IPS-18c (cell line): ENCODE results near the gene CEP41.

Source experiments
- H3K4me3 ChIP-seq: 2 replicates; pipeline ENCODE4 v1.7.0; 2013; ENCODE audit warnings: low read depth, mild to moderate bottlenecking, low read length, moderate library complexity; ENCODE audit not compliant: insufficient read depth
- H3K9me3 ChIP-seq: one replicate; pipeline ENCODE4 v1.6.1; 2013; ENCODE audit warnings: mild to moderate bottlenecking, low read length, moderate library complexity; ENCODE audit not compliant: control insufficient read depth, insufficient read depth

CEP41 gene, protein sequence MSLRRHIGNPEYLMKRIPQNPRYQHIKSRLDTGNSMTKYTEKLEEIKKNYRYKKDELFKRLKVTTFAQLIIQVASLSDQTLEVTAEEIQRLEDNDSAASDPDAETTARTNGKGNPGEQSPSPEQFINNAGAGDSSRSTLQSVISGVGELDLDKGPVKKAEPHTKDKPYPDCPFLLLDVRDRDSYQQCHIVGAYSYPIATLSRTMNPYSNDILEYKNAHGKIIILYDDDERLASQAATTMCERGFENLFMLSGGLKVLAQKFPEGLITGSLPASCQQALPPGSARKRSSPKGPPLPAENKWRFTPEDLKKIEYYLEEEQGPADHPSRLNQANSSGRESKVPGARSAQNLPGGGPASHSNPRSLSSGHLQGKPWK

DNA sequence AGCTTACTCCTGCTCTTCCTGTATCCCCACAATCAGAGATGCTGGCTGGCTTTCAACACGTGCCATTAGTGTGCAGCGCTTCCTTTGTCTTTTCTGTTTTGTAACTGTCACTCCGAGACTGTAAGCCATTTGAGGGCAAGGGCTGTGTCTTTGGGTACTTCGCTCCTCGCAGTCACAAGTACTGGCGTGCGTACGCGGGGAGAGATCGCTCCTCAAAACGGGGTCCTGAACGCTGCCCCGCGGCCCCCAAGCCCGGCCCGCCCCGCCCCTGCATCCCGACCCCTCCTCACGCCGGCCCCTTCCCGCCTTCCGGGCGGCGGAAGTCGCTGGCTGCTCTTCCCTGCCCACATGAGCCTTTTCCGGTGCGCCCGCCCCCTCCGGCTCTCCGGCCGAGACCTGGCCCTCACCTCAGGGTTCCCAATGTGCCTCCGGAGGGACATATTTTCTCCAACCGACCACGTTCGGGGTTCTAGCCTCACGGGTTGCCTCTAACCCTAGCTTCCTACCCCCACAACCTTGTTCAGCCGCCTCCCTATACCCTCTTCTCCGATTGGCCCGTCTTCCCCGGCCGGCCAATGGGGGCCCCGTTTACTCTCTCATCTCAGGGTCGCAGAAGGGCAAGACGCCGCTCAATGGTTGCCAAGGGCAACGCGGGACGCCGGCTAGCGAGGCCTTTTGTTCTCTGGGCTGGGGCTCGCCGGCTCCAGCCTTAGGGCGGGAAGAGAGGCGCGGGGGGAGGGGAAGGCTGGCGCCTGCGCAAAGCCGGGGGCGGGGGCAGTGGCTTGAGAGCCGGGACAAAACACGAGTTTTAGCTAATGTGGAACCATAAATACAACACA, at the start of gene CEP41:
TSS of gene CEP41 (minus strand) at position 490 of the 839 bp plus-strand sequence. CDS start at position 440, 50 bp downstream.
- Histone ChIP-seq H3K4me3 (peak within 1 kb of the TSS; percentile 84), H3K9me3 (no peaks in the 10 kb centered on the region)

DNA sequence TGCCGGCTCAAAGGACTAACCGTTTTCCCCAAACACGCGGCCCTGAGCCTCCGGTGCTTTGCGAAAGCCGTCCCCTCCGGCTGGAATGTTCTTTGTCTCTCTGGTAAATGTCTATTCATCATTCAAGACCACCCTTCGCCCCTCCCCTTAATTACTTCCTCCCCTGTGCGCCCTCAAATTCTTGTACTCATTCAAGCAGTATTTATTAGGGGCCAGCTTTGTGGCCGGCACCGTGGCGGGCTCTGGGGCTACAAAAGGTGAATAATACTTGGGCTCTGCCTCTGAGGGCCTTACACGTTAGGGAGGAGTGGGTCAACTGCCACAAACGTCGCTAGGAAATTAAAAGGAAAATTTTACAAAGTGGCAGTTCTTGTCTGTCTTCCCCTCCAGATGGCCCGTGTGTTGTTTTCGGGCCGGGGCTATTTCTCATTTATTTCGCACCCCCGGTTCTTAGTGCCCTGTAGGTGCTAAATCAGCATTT, 49.5 kb upstream of the CEP41 start:
- H3K9me3 ChIP-seq: peaks cover 8% of the 10 kb centered on the region
- H3K4me3 ChIP-seq: peak overlapping the region; percentile 43; the same call in 1 of the 2 replicates

DNA sequence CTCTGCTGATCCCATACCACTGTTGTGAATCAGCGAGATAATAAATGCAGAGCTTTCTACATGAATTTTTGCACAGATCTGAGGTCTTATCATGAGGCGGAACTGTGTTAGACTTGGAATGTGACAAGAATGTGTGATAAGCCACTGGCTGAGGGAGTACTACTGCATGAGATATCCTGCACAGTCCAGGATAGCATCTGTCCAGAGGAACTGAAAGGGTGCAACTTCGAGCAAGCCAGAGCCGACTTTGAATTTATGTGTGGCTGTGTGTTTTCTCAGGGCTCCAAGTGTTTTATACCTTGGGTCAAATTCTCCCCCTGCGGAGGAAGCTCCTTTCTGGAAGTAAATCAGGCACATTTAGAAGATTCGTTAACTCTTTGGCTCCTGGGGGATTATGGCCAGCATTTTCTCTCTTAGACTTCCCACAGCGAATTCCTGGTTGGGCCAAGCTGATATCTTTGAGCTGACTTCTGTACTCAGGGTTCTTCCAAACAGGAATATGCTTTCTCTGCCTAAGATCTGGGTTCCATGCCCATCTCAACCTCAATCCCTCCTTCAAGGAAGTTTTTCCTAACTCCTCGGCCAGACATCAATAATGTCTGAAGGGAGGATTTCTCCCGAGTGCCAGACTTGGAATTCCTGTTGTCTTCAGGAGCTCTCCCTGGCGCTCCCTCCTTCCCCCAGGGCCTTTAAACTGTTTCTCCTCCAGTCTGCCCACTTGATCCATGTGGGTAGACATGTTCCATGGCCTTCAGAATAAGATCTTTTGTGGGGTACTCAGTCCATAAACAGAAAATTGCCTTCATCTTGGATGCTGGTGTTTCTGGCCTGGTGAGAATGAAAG, 48.5 kb upstream of the CEP41 start:
- H3K9me3 ChIP-seq: peaks cover 8% of the 10 kb centered on the region
- H3K4me3 ChIP-seq: no peak overlapping the region

DNA sequence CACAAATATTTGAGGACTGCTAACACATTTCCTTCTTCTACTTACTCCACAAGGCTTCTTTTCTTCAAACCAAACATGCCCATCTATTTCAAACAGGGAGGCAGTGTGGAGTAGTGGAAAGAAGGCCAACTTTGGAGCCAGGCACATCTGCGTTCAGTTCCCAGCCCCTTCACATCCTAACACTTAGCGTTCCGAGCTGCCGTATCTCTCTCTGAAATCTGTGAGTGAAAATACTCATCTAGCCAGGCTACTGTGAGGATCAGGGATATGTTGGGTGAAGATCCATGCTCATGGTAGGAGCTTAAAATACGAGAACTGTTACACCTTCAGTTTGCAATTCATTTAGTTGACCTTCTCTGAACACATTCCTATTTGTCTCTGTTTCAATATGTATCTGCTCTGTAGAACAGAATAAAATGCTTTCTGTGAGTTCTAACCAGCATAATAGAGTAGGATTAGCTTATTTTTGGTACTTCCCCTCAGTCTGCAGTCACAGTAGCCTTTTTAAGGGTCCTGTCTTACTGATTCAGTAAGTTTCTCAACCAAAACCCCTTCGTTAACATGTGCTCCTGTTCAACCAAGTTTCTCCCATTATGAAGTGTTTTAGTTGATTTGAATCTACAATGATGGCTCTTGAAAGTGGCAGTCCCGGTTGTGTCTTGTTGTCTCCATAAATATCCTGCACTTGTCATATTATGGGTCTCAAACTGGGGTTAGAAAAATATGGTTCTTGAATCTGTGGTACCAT, 47.8 kb upstream of the CEP41 start:
- Histone ChIP-seq H3K4me3 (no peak overlapping the region), H3K9me3 (peaks cover 8% of the 10 kb centered on the region)

DNA sequence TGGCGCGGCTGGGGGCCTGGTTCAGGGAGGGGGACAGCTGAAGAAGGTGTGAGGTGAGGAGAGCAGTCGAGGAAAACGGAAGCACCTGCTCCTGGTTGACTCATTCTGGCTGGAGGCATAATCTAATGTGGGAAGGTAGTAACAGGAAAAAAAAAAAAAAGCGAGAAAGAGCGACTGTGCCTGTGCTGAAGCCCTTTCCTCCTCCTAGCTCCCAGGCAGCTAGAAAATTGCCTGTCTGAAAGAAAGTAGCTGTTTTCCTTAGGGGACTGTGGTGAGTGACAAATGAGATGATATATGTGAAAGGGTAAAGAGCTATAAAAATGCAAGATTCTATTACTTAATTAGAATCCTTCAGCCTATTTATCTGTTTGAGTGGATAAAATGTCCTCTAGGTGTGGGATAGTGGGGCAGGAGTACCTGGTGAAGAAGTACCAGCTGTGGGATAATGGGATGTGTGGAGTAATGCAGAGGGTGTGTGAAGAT, 46.2 kb upstream of the CEP41 start:
- Histone ChIP-seq H3K4me3 (peak overlapping the region; percentile 62), H3K9me3 (peaks cover 2% of the 10 kb centered on the region)

DNA sequence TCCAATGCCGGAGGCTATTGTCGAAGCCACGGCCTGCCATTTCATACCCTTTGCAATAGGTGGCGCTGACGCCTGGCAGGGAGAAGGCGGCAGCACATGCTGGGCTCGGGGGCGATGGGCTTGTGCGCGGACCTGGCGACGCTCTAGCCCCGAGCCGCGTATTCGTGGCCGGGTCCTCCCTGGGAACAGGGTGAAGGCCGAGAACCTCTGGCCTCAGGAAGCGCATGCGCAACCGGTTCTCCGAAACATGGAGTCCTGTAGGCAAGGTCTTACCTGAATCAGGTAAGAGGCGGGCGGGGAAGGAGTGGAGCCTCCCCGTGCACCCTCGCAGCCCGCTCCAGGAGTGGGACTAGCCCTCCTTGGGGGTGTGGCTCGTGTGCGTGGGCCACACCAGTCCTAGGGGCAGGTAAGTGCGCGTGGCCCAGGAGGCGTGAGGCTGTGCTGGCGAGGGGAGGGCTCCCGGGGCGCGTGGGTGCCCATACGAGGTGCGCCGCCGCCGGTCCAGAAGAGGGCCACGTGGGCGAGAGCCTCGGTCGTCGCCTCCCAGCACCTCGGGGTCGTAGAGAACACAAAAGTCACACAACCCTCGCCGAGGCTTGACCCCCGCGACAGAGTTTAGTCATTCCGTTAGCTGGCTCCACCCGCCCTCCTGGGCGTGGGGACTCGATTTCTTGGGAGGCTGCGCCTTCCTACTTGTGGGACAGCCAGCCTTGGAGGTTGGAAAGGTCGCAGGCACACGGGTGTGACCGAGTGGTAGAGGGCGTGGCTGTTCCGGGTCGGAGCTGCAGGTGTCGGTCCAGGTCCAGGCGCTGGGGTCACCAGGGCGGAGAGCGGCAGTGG, 45.5 kb upstream of the CEP41 start:
- H3K9me3 ChIP-seq: peaks cover 2% of the 10 kb centered on the region
- peak overlapping the region; percentile 62 for H3K4me3 ChIP-seq

DNA sequence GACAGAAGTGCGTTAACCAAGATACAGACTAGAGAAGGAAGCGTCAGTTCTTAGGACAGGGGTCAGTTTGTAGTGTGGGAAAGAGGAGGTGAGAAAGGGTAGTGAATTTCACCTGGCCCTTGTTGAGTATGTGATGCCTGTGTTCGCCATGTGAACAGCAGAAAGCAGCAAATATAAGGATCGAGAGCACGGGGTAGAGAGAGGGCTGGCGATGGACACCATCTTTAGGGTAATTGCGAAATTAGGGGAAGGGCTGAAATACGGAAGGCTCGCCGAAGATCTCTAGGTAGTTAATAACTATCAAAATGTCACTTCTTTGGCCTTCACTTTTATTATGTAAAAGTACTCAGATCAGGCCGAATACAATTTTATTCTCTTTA, 44.9 kb upstream of the CEP41 start:
- peaks cover 2% of the 10 kb centered on the region for H3K9me3 ChIP-seq
- no peak overlapping the region for H3K4me3 ChIP-seq

DNA sequence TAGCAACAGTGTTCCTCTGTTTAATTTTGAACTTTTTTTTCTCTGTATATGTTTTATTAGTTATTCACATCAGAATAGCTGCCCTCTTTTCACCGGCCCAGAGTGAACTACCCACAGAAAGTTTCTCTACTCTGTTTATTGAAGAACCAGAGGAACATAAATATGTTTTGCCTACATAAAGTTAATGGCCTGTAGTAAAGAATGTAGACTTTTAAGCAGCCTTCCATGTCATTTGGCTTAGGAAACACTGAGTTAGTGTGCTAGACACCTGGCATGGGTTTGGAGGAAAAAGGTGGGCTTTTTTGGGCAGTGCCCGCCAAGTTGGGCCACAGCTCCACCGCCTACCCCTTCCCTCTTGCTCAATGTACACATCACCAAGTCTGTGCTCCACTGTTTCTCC, 42.2 kb upstream of the CEP41 start:
- Histone ChIP-seq H3K4me3 (no peak overlapping the region), H3K9me3 (peaks cover 2% of the 10 kb centered on the region)

DNA sequence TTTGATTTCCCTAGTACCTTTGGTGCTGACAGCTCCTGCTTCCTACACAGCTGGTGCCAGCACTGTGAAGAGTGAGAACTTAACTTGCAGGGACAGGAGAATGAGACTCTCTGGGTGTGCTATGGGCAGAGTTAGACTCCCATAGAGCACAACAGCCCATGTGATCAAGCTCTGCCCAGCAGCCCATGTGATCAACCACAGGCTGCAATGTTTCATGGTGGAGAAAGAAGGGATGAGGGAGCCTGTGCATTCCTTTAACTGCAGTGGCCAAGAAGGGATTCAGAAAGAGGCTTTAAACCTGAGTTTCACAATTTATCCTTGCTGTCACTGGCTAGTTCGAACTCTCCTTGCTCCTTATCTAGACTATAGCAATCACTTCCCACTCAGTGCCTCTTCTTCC, 41.1 kb upstream of the CEP41 start:
- H3K4me3 ChIP-seq: no peak overlapping the region
- H3K9me3 ChIP-seq: peaks cover 2% of the 10 kb centered on the region

DNA sequence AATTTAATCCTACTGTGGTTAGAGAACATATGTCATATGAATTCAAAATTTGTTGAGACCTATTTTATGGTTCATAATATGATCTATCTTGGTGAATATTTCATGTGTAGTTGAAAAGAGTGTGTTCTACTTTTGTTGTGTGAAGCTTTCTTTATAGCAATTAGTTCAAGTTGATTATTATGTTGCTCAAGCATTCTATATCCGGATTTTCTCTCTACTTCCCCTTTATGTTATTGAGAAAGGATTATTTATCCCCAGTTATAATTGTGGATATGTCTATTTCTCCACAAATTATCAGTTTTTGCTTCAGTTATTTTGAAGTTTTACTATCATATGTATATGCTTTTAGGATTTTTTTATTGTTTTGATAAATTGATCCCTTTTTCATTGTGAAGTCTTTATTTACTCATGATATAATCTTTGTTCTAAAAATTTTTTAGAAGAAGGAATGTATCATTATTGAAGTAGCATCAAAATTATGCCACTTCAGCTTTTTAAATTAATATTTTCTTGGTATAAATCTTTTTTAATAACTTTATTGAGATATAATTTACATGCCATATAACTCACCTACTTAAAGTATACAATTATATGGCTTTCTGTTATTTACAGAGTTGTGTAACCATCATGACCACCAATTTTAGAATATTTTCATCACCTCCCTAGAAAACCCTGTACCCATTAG, 39.0 kb upstream of the CEP41 start:
- peaks cover 3% of the 10 kb centered on the region for H3K9me3 ChIP-seq
- no peak overlapping the region for H3K4me3 ChIP-seq

DNA sequence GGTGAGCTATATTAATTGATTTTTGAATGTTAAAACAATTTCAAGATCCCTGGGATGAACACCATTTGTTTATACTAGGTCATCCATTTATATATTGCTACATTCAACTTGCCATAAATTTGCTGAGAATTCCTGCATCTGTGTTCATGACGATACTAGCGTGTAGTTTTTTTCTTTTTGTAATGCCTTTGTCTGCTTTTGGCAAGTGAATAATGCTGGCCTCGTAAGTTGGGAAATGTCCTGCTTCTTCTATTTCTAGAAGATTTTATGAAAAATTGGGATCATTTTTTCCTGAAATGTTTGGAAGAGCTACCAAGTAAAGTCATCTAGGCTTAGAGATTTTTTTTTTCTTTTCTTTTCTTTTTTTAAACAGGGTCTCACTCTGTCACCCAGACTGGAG, 38.2 kb upstream of the CEP41 start:
- no peak overlapping the region for H3K4me3 ChIP-seq
- peaks cover 3% of the 10 kb centered on the region for H3K9me3 ChIP-seq

DNA sequence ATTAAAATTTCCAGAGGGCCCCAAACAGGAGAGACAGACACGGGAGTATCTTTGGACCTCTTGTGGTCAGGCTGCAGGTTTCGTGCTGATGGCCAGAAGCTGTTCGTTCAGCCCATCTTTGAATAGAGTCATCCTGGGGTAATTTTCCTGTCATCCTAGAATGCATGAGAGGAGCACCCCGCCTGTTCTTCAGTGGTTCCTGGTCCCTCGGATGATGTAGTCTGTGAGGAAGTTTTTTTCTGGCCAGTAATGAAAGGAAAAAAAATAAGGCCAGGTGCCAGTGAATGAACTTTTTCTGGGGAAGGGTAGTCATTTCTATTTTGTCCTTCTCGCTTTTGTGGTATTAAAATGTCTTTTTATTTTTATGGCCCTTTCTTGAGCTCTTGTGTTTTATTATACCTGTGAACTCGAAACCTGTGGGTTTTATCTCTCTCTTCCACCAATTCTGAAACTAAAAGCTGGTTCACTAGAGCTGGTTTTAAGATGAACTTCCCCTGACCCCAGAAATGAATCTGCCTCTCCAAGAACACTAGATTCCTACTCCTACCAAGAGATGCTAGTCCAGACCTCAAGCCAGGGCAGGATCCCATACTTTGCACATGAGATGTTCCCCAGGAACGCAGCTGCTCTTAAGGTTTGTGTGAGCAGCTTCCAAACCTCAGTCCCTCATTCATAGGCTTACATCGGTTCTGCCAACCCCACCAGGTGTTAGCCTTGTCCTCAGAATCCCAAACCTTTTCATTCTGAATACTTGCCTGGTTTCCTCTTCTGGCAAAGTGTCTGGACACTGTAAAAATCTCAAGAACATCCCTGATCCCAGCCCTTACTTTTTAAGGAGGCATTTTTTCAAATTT, 35.7 kb upstream of the CEP41 start:
- H3K4me3 ChIP-seq: no peak overlapping the region
- H3K9me3 ChIP-seq: peaks cover 3% of the 10 kb centered on the region

DNA sequence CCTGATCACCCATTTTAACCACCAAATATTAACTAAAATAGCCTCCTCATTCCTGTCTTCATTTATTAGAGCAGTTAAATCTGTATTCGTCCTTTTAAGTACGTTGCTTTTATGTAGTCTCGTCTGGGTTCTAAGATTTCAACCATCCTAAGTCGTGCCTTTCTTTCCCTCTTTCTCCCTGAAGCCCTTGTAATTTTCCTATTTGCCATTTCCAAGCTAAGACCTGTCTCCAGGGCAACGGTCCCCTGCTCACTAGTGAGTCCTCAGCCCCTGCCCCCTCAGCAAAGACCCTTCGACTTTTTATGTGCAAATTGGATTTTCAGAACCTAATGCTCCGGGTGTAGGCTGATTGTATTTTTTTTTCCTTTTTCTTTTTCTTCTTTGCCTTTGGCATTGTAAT, 35.0 kb upstream of the CEP41 start:
- peaks cover 3% of the 10 kb centered on the region for H3K9me3 ChIP-seq
- H3K4me3 ChIP-seq: no peak overlapping the region

DNA sequence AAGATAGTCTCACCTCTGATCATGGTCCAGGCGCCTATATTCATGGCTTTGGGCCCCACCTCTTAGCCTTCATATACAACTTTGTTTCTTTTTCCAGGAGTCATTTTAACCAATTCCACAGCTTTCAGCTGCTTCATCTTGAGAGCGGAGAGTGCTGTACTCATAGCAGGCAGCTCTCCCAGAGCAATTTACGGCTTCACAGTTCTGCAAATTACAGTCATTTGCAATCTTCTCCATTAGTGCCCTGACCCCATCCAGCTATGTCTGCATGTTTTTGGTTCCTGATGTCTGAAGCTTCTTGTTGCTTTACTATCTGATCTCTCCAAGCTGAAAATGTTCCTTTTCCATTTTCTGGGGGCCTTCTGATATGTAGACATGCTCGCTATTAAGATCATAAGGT, 33.1 kb upstream of the CEP41 start:
- Histone ChIP-seq H3K4me3 (no peak overlapping the region), H3K9me3 (peaks cover 3% of the 10 kb centered on the region)

DNA sequence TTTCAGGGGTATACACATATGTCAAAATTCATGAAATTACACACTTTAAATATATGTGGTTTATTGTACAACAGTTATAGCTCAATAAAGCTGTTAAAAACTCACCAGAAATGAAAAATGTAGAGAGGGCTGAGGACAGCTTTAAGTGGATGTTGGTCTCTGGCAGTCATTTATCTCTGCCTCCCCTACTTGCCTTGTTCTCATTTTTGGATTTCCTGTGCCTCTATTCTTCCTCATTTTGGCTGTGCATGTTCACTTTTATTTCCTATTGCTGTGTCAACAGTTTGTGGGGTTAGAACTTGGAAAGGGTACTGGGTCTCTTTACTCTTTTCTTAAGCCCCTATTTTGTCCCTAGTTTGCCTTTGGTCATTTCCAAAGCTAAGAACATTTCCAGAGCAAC, 32.5 kb upstream of the CEP41 start:
- H3K9me3 ChIP-seq: peaks cover 3% of the 10 kb centered on the region
- H3K4me3 ChIP-seq: no peak overlapping the region
